OCI-LY3 (cell line): ENCODE results near the gene ERAS.

Experiments used
- H2AFZ ChIP-seq: fragments of 200-600, 300-600 bp; shearing (Covaris generic); 2 replicates; pipeline ENCODE4 v1.6.0; 2014; ENCODE audit warnings: antibody characterized with exemption, low read depth, low read length
- H3K27ac ChIP-seq: fragments of 200-600, 300-600 bp; sonication (generic); 2 replicates; pipeline ENCODE4 v1.5.1; 2014; ENCODE audit warnings: mild to moderate bottlenecking, low read length, moderate library complexity, mixed read lengths
- H3K27me3 ChIP-seq: fragments of 200-600, 300-600 bp; sonication (generic); 2 replicates; pipeline ENCODE4 v1.6.1; 2014; ENCODE audit warnings: low read depth, low read length, mixed read lengths
- H3K36me3 ChIP-seq: fragments of 200-600, 300-600 bp; sonication (generic); replicated peaks from 2 replicates; pipeline ENCODE3; 2014; ENCODE audit warnings: low read depth, low read length, mixed read lengths
- H3K4me1 ChIP-seq: fragments of 300-600, 200-600 bp; sonication (generic); 2 replicates; pipeline ENCODE4 v1.6.1; 2014; ENCODE audit warnings: low read length, mixed read lengths
- H3K4me2 ChIP-seq: fragments of 200-600, 300-600 bp; sonication (generic); 2 replicates; pipeline ENCODE4 v1.6.1; 2014; ENCODE audit warnings: low read length, mixed read lengths
- H3K4me3 ChIP-seq: fragments of 300-600, 200-600 bp; sonication (generic); 2 replicates; pipeline ENCODE4 v1.5.1; 2014; ENCODE audit warnings: antibody characterized with exemption, mild to moderate bottlenecking, low read length, moderate library complexity
- H3K79me2 ChIP-seq: fragments of 300-600, 200-600 bp; shearing (Covaris generic); 2 replicates; pipeline ENCODE4 v1.6.1; 2014; ENCODE audit warnings: mild to moderate bottlenecking, low read length, mixed read lengths
- H3K9ac ChIP-seq: fragments of 300-600, 200-600 bp; shearing (Covaris generic); 2 replicates; pipeline ENCODE4 v1.6.0; 2014; ENCODE audit warnings: mild to moderate bottlenecking, low read length, moderate library complexity
- H3K9me3 ChIP-seq: fragments of 200-600, 300-600 bp; shearing (Covaris generic); 2 replicates; pipeline ENCODE4 v1.6.1; 2014; ENCODE audit warnings: low read length, mixed read lengths; ENCODE audit not compliant: insufficient read depth
- H4K20me1 ChIP-seq: fragments of 200-600, 300-600 bp; sonication (generic); 2 replicates; pipeline ENCODE4 v1.6.1; 2016; ENCODE audit warnings: low read length, mixed read lengths; ENCODE audit not compliant: insufficient read depth
- CTCF ChIP-seq: fragments of 200-600, 300-600 bp; sonication (generic); IDR thresholded peaks from 2 replicates; pipeline ENCODE4 v1.5.1; 2014; ENCODE audit warnings: antibody characterized with exemption, low read length, low read depth
- EZH2phosphoT487 ChIP-seq: fragments of 200-600 bp; shearing (Covaris generic); IDR thresholded peaks from 2 replicates; pipeline ENCODE4 v1.6.1; 2018; ENCODE audit warnings: antibody characterized with exemption, mixed run types, low read depth

ERAS gene

GRCh38 chrX:48814722-48815121, 11.6 kb upstream of the ERAS start:
- Histone ChIP-seq H3K27me3 (no peaks in the 10 kb centered on the region), H3K9ac (no peak overlapping the region), H3K4me3 (no peak overlapping the region), H3K79me2 (no peaks in the 10 kb centered on the region), H2AFZ (no peak overlapping the region), H3K36me3 (no peaks in the 10 kb centered on the region), H3K4me1 (no peaks in the 10 kb centered on the region), H3K4me2 (no peak overlapping the region), H3K27ac (no peak overlapping the region), H4K20me1 (no peaks in the 10 kb centered on the region), H3K9me3 (no peaks in the 10 kb centered on the region)
- TF ChIP-seq CTCF = no peak
- TF ChIP-seq EZH2phosphoT487 = no peak

GRCh38 chrX:48815266-48815665, 11.0 kb upstream of the ERAS start:
- Histone ChIP-seq H3K27ac (no peak overlapping the region), H3K4me3 (no peak overlapping the region), H3K9ac (no peak overlapping the region), H4K20me1 (no peaks in the 10 kb centered on the region), H3K9me3 (no peaks in the 10 kb centered on the region), H3K27me3 (no peaks in the 10 kb centered on the region), H3K79me2 (no peaks in the 10 kb centered on the region), H3K36me3 (no peaks in the 10 kb centered on the region), H3K4me1 (no peaks in the 10 kb centered on the region), H2AFZ (no peak overlapping the region), H3K4me2 (no peak overlapping the region)
- TF ChIP-seq EZH2phosphoT487 (no peak), CTCF (no peak)

GRCh38 chrX:48816014-48816810, 10.1 kb upstream of the ERAS start:
- TF ChIP-seq CTCF = no peak
- TF ChIP-seq EZH2phosphoT487 = no peak
- Histone ChIP-seq H3K36me3 (no peaks in the 10 kb centered on the region), H3K79me2 (no peaks in the 10 kb centered on the region), H3K9ac (no peak overlapping the region), H3K27ac (no peak overlapping the region), H3K4me3 (no peak overlapping the region), H4K20me1 (no peaks in the 10 kb centered on the region), H3K4me2 (no peak overlapping the region), H3K4me1 (no peaks in the 10 kb centered on the region), H3K9me3 (no peaks in the 10 kb centered on the region), H3K27me3 (no peaks in the 10 kb centered on the region), H2AFZ (no peak overlapping the region)

GRCh38 chrX:48818098-48818497, 8.2 kb upstream of the ERAS start:
- H2AFZ ChIP-seq = no peak overlapping the region
- no peaks in the 10 kb centered on the region for H3K27me3 ChIP-seq
- H4K20me1 ChIP-seq = no peaks in the 10 kb centered on the region
- TF ChIP-seq EZH2phosphoT487 (no peak), CTCF (no peak)
- H3K4me3 ChIP-seq = no peak overlapping the region
- no peaks in the 10 kb centered on the region for H3K9me3 ChIP-seq
- H3K9ac ChIP-seq = no peak overlapping the region
- H3K36me3 ChIP-seq = no peaks in the 10 kb centered on the region
- no peaks in the 10 kb centered on the region for H3K79me2 ChIP-seq
- no peaks in the 10 kb centered on the region for H3K4me1 ChIP-seq
- no peak overlapping the region for H3K4me2 ChIP-seq
- no peak overlapping the region for H3K27ac ChIP-seq
